ENCODE data around the gene AVP.

Gene AVP

GRCh38 chr20:3047486-3048419, 36.8 kb downstream of the AVP start:
- no peak for FAIRE-seq

- no peak for FAIRE-seq
Observed at GRCh38 chr20:3046677-3047462, 37.7 kb downstream of the AVP start.

GRCh38 chr20:3045816-3046676, 38.5 kb downstream of the AVP start, which contains the start of gene MRPS26:
MRPS26 (plus strand) TSS chr20:3046052; CDS start chr20:3046069, 17 bp downstream.
- FAIRE-seq = no peak

GRCh38 chr20:3045042-3045815, 39.3 kb downstream of the AVP start:
- FAIRE-seq = no peak

- FAIRE-seq = no peak
Observed at GRCh38 chr20:3044336-3044965, 40.1 kb downstream of the AVP start.

GRCh38 chr20:3043322-3043721, 41.2 kb downstream of the AVP start, which contains the start of gene GNRH2:
GNRH2 (plus strand) TSS chr20:3043622; CDS start chr20:3044415, 793 bp downstream.
- FAIRE-seq = no peak

GRCh38 chr20:3042625-3043024, 41.9 kb downstream of the AVP start:
- FAIRE-seq = no peak

- no peak for FAIRE-seq
Observed at GRCh38 chr20:3041854-3042409, 42.6 kb downstream of the AVP start.

- no peak for FAIRE-seq
Observed at GRCh38 chr20:3040086-3040485, 44.4 kb downstream of the AVP start.

- FAIRE-seq = no peak
Observed at GRCh38 chr20:3039426-3039825, 45.1 kb downstream of the AVP start.

- FAIRE-seq = no peak
Observed at GRCh38 chr20:3038454-3038853, 46.1 kb downstream of the AVP start.

- FAIRE-seq = no peak
Observed at GRCh38 chr20:3037654-3038053, 46.9 kb downstream of the AVP start.

GRCh38 chr20:3032624-3033023, 51.9 kb downstream of the AVP start:
- no peak for FAIRE-seq
